Neural cell (in vitro differentiated cells): ENCODE measurements around the gene MTX2.

Experiments used
- CTCF ChIP-seq: fragments of 450-650 bp; IDR thresholded peaks from 2 replicates; pipeline ENCODE4 v1.5.1; 2014; ENCODE audit warnings: antibody characterized with exemption, mild to moderate bottlenecking, moderate library complexity; ENCODE audit not compliant: poor library complexity, severe bottlenecking
- EP300 ChIP-seq: fragments of 450-650 bp; conservative IDR thresholded peaks from 2 replicates; pipeline ENCODE4 v1.6.1; 2014; ENCODE audit warnings: antibody characterized with exemption, mild to moderate bottlenecking, moderate library complexity; ENCODE audit not compliant: poor library complexity, severe bottlenecking
- EZH2 ChIP-seq: fragments of 200-600, 300-800 bp; shearing (Covaris generic), sonication (generic); IDR thresholded peaks from 2 replicates; pipeline ENCODE4 v1.6.1; 2014; ENCODE audit warnings: antibody characterized with exemption, low read length, borderline replicate concordance, mild to moderate bottlenecking; ENCODE audit not compliant: insufficient read depth, poor library complexity, severe bottlenecking
- MXI1 ChIP-seq: fragments of 450-650 bp; conservative IDR thresholded peaks from 2 replicates; pipeline ENCODE4 v1.6.1; 2014; ENCODE audit warnings: antibody characterized with exemption, mild to moderate bottlenecking; ENCODE audit not compliant: poor library complexity, severe bottlenecking
- RAD21 ChIP-seq: fragments of 450-650 bp; conservative IDR thresholded peaks from 2 replicates; pipeline ENCODE4 v1.6.1; 2014; ENCODE audit warnings: antibody characterized with exemption, mild to moderate bottlenecking, moderate library complexity
- REST ChIP-seq: IDR thresholded peaks from 2 replicates; pipeline ENCODE4 v1.6.1; 2012; ENCODE audit warnings: borderline replicate concordance
- SMC3 ChIP-seq: fragments of 450-650 bp; conservative IDR thresholded peaks from 2 replicates; pipeline ENCODE4 v1.6.1; 2014; ENCODE audit warnings: antibody characterized with exemption, mild to moderate bottlenecking, moderate library complexity; ENCODE audit not compliant: poor library complexity
- TAF1 ChIP-seq: IDR thresholded peaks from 2 replicates; pipeline ENCODE4 v1.6.1; 2012; ENCODE audit warnings: low read depth

- TF ChIP-seq CTCF (no peak), EP300 (no peak), TAF1 (no peak), EZH2 (no peak), MXI1 (no peak), REST (no peak), SMC3 (no peak), RAD21 (no peak)
Observed at GRCh38 chr2:176242276-176242675, 27.0 kb upstream of the MTX2 start.
